Adrenal gland (tissue), 5 donors: Measurements from ENCODE around the gene SEC16A.

Source experiments
- POLR2A ChIP-seq, 2 donors: fragments of 450-650 bp; IDR thresholded peaks; one replicate each; pipeline ENCODE4 v1.6.1; 2017; ENCODE audit warnings: antibody characterized with exemption in 2 of 2, mild to moderate bottlenecking in 2 of 2, moderate library complexity in 1 of 2
- TF ChIP-seq, protein P1 (sequence below), 6 experiments: fragments of 450-650 bp in 4 of 6; fragments of 200-600 bp in 2 of 6; sonication (generic) in 1 of 6; IDR thresholded peaks; 1 replicate in 5 of 6; 2 replicates in 1 of 6; pipeline versions ENCODE4 v1.5.1 to v1.8.0; 2016 to 2021; ENCODE audit warnings: antibody characterized with exemption in 6 of 6, mild to moderate bottlenecking in 2 of 6, moderate library complexity in 1 of 6
- donor health status: DM: no; HTN: no; CAD: no.

GRCh38 chr9:136397643-136398042, 85.2 kb downstream of the SEC16A start:
- TF ChIP-seq, protein P1, sequence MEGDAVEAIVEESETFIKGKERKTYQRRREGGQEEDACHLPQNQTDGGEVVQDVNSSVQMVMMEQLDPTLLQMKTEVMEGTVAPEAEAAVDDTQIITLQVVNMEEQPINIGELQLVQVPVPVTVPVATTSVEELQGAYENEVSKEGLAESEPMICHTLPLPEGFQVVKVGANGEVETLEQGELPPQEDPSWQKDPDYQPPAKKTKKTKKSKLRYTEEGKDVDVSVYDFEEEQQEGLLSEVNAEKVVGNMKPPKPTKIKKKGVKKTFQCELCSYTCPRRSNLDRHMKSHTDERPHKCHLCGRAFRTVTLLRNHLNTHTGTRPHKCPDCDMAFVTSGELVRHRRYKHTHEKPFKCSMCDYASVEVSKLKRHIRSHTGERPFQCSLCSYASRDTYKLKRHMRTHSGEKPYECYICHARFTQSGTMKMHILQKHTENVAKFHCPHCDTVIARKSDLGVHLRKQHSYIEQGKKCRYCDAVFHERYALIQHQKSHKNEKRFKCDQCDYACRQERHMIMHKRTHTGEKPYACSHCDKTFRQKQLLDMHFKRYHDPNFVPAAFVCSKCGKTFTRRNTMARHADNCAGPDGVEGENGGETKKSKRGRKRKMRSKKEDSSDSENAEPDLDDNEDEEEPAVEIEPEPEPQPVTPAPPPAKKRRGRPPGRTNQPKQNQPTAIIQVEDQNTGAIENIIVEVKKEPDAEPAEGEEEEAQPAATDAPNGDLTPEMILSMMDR (IDR thresholded peaks at IDR 0.05): no peak
- no peak for TF ChIP-seq POLR2A (IDR thresholded peaks at IDR 0.05)
